ENCODE measurements around the gene MAN2A1.

DNA sequence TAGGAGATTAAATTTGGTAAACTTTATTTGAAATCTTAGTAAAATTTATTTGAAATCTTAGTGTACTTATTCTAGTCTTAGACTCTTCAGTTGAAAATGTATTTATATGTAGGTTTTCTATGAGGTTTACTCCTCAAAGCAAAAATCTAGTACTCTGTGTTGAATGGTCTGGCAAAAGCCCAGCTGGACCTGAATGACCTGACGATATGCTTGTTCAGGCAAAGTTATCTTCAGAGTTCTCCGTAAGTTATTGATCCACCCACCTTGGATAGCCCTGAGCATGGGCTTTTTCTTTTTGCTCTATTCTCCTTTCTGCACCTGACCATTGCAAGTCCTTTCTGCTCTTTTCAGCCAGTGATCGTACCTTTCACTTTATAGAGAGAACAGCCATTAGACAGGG is 158.4 kb downstream of the MAN2A1 start:
- TF ChIP-seq POLR2AphosphoS5 (IDR thresholded peaks at IDR 0.05) (no peak), CTCF (IDR thresholded peaks at IDR 0.05) (no peak)
